ENCODE measurements around the gene CYP3A7. TPM values are rescaled to one million over a fixed set of nuclear protein-coding genes. Genes with fewer than 3 reads are reported as not detected.

The CYP3A7 gene
- total and polyA plus RNA-seq, 2 of the 4 experiments (the other 2 are of a cell fraction): not detected

GRCh38 chr7:99733003-99733402 is 2.0 kb downstream of the CYP3A7 start:
- no TSS peak for BruUV-seq (replicated peaks)
- H3K36me3 ChIP-seq (ENCODE audit: control insufficient read depth, insufficient read depth, low read length): no peaks in the 10 kb centered on the region
- H2BK5ac ChIP-seq (ENCODE audit: low read depth, low read length, poor library complexity, severe bottlenecking): no peak overlapping the region
- H3K4me1 ChIP-seq (ENCODE audit: control insufficient read depth, insufficient read depth, low read length): 0 out of 2 replicates have a peak, but pooled peaks cover 2% of the 10 kb centered on the region
- DNase-seq (no peak), ATAC-seq (ENCODE audit: low read depth) (no peak)
- no peak overlapping the region for H2AK9ac ChIP-seq (replicated peaks; ENCODE audit: low read depth, low read length, poor library complexity)
- dilution Hi-C loops (cut with HindIII; ENCODE audit: low sequenced_read_pairs, unreplicated experiment) (no loop called here), intact Hi-C loops (cut with micrococcal nuclease) (no loop called here), in situ Hi-C loops (cut with MboI; ENCODE audit: low sequenced_read_pairs) (no loop called here)
- H4K20me1 ChIP-seq (ENCODE audit: insufficient read depth, low read length): no peaks in the 10 kb centered on the region
- no peak overlapping the region for H3K27ac ChIP-seq (ENCODE audit: insufficient read depth, low read length)
- no peak overlapping the region for H2AFZ ChIP-seq (replicated peaks; ENCODE audit: low read length, poor library complexity)
- H3K4me2 ChIP-seq (ENCODE audit: low read depth, low read length): no peak overlapping the region
- H2BK15ac ChIP-seq (ENCODE audit: low read depth, low read length): no peak overlapping the region
- no peak overlapping the region for H2AK5ac ChIP-seq (ENCODE audit: low read depth, low read length)
- H3K9me3 ChIP-seq (ENCODE audit: control insufficient read depth, insufficient read depth, low read length): no peaks in the 10 kb centered on the region
- H4K8ac ChIP-seq (ENCODE audit: low read depth in 2 of 2, low read length in 2 of 2): no peak overlapping the region
- 0% methylated on average over 1 of the region's 3 CpGs; no CpG with 5 or more reads in 1 of the 2 experiments for WGBS, 2 experiments (ENCODE audit: extremely low coverage in 2 of 2, insufficient read length in 1 of 2)
- no peak overlapping the region for H4K91ac ChIP-seq (ENCODE audit: insufficient read depth, low read depth, low read length)
- no peak overlapping the region for H3K56ac ChIP-seq (ENCODE audit: extremely low read depth, insufficient read depth, low read length)
- H3K9ac ChIP-seq (ENCODE audit: low read depth, low read length): no peak overlapping the region
- H3K4me3 ChIP-seq (ENCODE audit: insufficient read depth, low read depth, low read length): no peak overlapping the region
- POLR2A ChIA-PET (ENCODE audit: unreplicated experiment): no interaction called here
- CTCF ChIA-PET: no interaction called here
- H3K14ac ChIP-seq (replicated peaks; ENCODE audit: low read depth, low read length): no peak overlapping the region
- H2BK120ac ChIP-seq (ENCODE audit: low read depth, low read length): no peak overlapping the region
- no peak overlapping the region for H3K18ac ChIP-seq (ENCODE audit: low read depth, low read length)
- H3K4ac ChIP-seq (ENCODE audit: low read depth, low read length): no peak overlapping the region
- H4K5ac ChIP-seq (ENCODE audit: low read depth, low read length): no peak overlapping the region
- H3K23ac ChIP-seq (ENCODE audit: low read depth, low read length): no peak overlapping the region
- no peak for TF ChIP-seq RAD21 (IDR thresholded peaks at IDR 0.05; ENCODE audit: low read length)
- no peak for TF ChIP-seq BHLHE40 (IDR thresholded peaks at IDR 0.05; ENCODE audit: low read depth, low read length)
- H3K9me1 ChIP-seq (ENCODE audit: insufficient read depth, low read length): no peaks in the 10 kb centered on the region
- H3K27me3 ChIP-seq (ENCODE audit: control insufficient read depth, insufficient read depth, low read length): peaks cover 2% of the 10 kb centered on the region
- no peaks in the 10 kb centered on the region for H3K79me1 ChIP-seq (ENCODE audit: low read depth in 1 of 2, low read length in 2 of 2)
- no peak overlapping the region for H2BK20ac ChIP-seq (ENCODE audit: low read depth, low read length)

Measured in IMR-90 (cell line).